ENCODE data around the gene SCAF4. TPM values are rescaled to one million over a fixed set of nuclear protein-coding genes. Genes with fewer than 3 reads are reported as not detected.

The SCAF4 gene
- total and polyA plus RNA-seq, 12 donors, result 9.5 to 24.0 (median 15.1) TPM

DNA sequence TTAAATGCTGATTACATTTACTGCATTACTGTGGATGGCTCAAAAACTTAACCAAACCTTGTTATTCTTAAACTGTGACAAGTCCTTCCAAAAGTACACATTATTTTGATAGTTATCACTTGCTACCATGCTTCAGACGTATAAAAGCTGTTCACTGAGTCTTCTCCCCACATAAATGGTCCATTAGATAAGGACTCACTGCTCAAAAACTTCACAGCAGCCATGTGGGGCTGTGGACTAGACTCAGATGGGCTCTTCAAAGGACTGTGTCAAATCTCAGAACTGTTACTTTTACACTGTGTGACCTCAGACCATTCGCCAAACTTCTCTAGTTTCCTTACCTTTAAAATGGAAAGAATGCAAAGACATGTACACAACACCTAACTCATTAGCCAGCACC, 11.6 kb downstream of the SCAF4 start:
- TF ChIP-seq, protein P1, sequence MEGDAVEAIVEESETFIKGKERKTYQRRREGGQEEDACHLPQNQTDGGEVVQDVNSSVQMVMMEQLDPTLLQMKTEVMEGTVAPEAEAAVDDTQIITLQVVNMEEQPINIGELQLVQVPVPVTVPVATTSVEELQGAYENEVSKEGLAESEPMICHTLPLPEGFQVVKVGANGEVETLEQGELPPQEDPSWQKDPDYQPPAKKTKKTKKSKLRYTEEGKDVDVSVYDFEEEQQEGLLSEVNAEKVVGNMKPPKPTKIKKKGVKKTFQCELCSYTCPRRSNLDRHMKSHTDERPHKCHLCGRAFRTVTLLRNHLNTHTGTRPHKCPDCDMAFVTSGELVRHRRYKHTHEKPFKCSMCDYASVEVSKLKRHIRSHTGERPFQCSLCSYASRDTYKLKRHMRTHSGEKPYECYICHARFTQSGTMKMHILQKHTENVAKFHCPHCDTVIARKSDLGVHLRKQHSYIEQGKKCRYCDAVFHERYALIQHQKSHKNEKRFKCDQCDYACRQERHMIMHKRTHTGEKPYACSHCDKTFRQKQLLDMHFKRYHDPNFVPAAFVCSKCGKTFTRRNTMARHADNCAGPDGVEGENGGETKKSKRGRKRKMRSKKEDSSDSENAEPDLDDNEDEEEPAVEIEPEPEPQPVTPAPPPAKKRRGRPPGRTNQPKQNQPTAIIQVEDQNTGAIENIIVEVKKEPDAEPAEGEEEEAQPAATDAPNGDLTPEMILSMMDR (IDR thresholded peaks at IDR 0.05), result no peak
- TF ChIP-seq POLR2A (IDR thresholded peaks at IDR 0.05), result no peak
- WGBS, 4 donors, result 42 to 60% (median 48%) methylated on average over 2 of the region's 2 CpGs
- Histone ChIP-seq H3K9me3 (replicated peaks in 1 of 3) (no peaks in the 10 kb centered on the region), H3K36me3 (replicated peaks in 1 of 2) (no peaks in the 10 kb centered on the region), H3K27me3 (no peaks in the 10 kb centered on the region), H3K4me1 (replicated peaks in 1 of 2) (peaks cover 18 to 29% of the 10 kb centered on the region in 2 donors), H3K4me3 (no peak overlapping the region), H3K27ac (no peak overlapping the region)
- intact Hi-C loops (cut with DNase I), result no loop called here
- DNase-seq, result no peak

DNA sequence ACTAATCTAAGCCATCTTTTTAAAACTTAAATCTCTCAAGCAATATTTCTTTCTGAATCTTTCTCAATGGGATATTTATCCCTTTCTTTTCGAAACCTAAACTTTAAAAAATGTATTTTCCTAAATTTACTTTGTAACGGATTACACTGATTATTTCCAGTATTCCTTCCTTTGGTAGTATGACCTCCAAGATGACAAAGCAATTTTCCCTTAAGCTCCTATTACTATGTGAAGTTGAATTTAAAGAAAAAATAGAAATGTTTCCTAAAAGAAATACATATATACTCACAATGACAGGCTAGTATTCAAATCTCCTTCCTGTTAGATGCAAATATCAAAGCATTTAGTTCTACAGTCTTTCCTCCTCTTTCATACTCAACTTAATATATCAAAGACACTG, 15.8 kb downstream of the SCAF4 start:
- H3K4me3 ChIP-seq, result no peak overlapping the region
- no peak for TF ChIP-seq POLR2A (IDR thresholded peaks at IDR 0.05)
- TF ChIP-seq, protein P1 (IDR thresholded peaks at IDR 0.05), result no peak
- no peak overlapping the region for H3K27ac ChIP-seq
- intact Hi-C loops (cut with DNase I), result no loop called here
- H3K27me3 ChIP-seq, result no peaks in the 10 kb centered on the region
- H3K36me3 ChIP-seq (replicated peaks in 1 of 2), result no peaks in the 10 kb centered on the region
- H3K9me3 ChIP-seq (replicated peaks in 1 of 3), result no peaks in the 10 kb centered on the region
- peaks cover 18 to 44% of the 10 kb centered on the region in 2 donors for H3K4me1 ChIP-seq (replicated peaks in 1 of 2)
- no peak for DNase-seq
- WGBS, 4 donors, result 78 to 88% (median 86%) methylated on average over 2 of the region's 2 CpGs

DNA sequence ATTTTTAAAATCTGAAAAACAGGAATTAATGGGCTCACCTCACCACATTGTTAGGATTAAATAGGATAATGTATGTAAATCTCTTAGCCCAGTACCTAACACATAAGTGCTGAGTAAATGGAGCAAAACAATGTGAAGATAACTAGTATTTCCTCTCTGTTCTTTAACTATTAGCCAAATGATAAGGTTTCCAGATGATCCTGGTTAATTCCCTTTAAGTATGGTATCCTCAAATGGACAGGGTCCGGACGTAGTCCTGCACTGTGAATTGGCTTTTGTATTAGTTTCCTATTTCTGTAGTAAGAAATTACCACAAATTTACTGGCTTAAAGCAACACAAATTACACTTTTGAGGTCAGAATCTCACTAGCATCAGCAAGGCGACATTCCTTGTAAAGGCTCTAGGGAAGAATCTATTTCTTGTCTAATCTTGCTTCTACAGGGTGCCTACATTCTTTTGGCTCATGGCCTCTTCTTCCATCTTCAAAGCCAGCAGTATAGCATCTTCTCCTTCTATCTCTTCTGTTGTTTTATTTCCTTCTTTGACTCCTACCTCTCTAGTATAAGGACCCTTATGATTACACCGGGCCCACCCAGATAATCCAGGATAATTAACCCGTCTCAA, 17.1 kb downstream of the SCAF4 start:
- Histone ChIP-seq H3K4me1 (replicated peaks in 1 of 2) (peaks cover 12 to 46% of the 10 kb centered on the region in 2 donors), H3K27me3 (no peaks in the 10 kb centered on the region), H3K27ac (no peak overlapping the region), H3K36me3 (replicated peaks in 1 of 2) (no peaks in the 10 kb centered on the region), H3K9me3 (replicated peaks in 1 of 3) (no peaks in the 10 kb centered on the region), H3K4me3 (no peak overlapping the region)
- intact Hi-C loops (cut with DNase I), result no loop called here
- WGBS, 4 donors, result 91 to 96% (median 94%) methylated on average over 5 of the region's 5 CpGs
- TF ChIP-seq, protein P1 (IDR thresholded peaks at IDR 0.05), result no peak
- no peak for TF ChIP-seq POLR2A (IDR thresholded peaks at IDR 0.05)
- DNase-seq, result no peak

DNA sequence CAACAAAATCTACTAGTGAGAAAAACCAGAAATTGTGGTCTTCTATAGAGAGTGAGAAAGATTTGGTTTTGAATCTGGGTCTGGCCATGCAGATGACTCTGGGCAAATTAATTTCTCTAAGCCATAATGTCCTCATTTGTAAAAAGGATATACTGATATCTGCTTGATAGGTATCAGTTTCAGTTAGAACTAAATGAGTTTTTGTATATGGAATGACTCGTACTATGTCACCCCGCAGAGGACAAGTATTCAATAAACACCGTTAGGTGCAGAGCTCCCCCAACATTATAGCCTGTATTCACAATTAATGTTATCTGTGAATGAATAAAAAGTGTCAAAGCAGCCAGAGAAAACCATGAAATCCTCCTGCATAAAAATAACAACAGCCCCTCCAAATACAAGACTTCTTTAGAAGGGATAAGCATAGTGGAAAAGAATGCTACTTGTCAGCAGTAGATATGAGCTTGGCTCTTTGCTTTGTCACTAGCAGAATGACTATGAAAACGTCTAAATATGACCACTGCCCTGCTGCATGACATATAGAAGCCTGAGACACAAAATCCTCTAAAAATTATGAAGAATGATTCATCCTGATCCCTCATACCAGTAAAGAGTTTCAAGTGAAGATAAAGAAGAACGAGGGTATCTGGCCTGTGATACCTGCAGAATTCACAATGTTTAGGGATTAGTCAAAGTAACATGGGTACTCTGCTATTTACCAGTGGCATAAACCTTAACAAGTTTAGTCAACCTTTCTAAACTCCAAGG, 17.8 kb downstream of the SCAF4 start:
- Histone ChIP-seq H3K36me3 (replicated peaks in 1 of 2) (no peaks in the 10 kb centered on the region), H3K27me3 (no peaks in the 10 kb centered on the region), H3K9me3 (replicated peaks in 1 of 3) (no peaks in the 10 kb centered on the region), H3K4me1 (replicated peaks in 1 of 2) (peaks cover 12 to 53% of the 10 kb centered on the region in 2 donors), H3K27ac (no peak overlapping the region), H3K4me3 (no peak overlapping the region)
- WGBS, 4 donors, result 72 to 81% (median 75%) methylated on average over 5 of the region's 5 CpGs
- TF ChIP-seq, protein P1 (IDR thresholded peaks at IDR 0.05), result no peak
- no peak for TF ChIP-seq POLR2A (IDR thresholded peaks at IDR 0.05)
- DNase-seq, result no peak
- intact Hi-C loops (cut with DNase I), result no loop called here

Measured in adrenal gland (tissue), 12 donors.